ENCODE results near the gene FSD1.

FSD1 gene

GRCh38 chr19:4372165-4373012 lies 68.0 kb downstream of the FSD1 start:
- in situ Hi-C loops (cut with MboI; ENCODE audit: low pct_unique_long_range_greater_than_20kb, low sequenced_read_pairs, unreplicated experiment), result no loop called here
- DNase-seq (ENCODE audit: low spot score), result no peak

DNA sequence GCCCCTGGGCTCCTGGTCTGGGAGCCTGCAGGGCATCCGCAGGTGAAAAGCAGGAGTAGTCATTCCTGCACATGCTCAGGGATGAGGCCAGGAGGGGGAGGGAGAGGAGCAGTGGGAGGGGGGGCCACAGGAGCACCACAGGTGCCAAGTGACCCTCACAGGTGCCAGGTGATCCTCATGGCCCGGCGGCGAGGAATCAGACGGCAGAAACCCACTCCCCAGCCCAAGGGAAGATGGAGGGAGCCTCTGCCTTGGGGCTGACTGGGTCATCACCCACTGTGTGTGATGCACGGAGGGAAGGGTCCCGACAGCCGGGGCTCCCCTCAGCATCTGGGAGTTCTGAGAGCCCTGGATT lies 68.6 kb downstream of the FSD1 start:
- DNase-seq (ENCODE audit: low spot score), result no peak
- TF ChIP-seq CTCF (IDR thresholded peaks at IDR 0.05; ENCODE audit: extremely low read depth, insufficient read depth, missing control alignments), result no peak
- in situ Hi-C loops (cut with MboI; ENCODE audit: low pct_unique_long_range_greater_than_20kb, low sequenced_read_pairs, unreplicated experiment), result no loop called here

More at GRCh38 chr19:4372165-4373012, 68.0 kb downstream of the FSD1 start:
- no peak for TF ChIP-seq CTCF (IDR thresholded peaks at IDR 0.05; ENCODE audit: extremely low read depth, insufficient read depth, missing control alignments)
